ENCODE results near the gene HEXIM1.

DNA sequence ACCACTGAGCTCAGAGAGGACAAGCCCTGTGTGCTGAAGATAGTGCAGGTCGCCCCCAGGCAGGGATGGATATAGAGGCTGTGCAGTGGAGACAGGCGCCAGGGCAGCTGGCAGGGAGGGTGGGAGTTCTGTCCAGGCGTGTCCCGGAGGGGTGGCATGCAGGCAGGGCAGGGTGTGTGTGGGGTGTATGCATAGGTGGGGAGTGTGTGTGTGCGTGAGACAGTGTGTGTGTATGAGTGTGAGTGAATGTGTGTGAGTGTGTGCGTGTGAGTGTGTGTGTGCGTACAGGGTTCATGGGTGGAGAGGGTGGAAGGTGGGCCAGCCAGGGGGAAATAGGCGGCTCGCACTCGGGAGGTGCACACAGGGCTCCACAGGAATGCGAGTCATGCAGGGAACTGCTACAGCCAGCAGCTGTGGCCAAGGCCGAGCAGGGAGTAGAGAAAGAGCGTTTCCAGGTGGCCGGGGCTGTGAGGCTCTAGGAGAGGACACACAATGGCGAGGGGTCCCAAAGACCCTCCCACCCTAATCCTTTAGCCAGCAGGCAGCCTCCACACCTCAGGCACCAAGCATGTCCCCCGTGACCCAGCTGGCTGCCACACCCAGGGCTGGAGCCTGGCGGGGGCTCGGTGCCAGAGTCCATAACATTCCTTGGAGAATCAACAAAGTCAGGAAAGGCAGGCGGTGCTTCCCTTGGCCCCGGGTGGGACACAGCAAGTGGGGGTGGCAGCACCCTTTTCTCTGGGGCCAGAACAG lies 20.6 kb upstream of the HEXIM1 start:
- TF ChIP-seq, protein P1, sequence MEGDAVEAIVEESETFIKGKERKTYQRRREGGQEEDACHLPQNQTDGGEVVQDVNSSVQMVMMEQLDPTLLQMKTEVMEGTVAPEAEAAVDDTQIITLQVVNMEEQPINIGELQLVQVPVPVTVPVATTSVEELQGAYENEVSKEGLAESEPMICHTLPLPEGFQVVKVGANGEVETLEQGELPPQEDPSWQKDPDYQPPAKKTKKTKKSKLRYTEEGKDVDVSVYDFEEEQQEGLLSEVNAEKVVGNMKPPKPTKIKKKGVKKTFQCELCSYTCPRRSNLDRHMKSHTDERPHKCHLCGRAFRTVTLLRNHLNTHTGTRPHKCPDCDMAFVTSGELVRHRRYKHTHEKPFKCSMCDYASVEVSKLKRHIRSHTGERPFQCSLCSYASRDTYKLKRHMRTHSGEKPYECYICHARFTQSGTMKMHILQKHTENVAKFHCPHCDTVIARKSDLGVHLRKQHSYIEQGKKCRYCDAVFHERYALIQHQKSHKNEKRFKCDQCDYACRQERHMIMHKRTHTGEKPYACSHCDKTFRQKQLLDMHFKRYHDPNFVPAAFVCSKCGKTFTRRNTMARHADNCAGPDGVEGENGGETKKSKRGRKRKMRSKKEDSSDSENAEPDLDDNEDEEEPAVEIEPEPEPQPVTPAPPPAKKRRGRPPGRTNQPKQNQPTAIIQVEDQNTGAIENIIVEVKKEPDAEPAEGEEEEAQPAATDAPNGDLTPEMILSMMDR (conservative IDR thresholded peaks at IDR 0.05; ENCODE audit: low read depth in 2 of 2): no peak
- TF ChIP-seq JUNB (IDR thresholded peaks at IDR 0.05; ENCODE audit: unreplicated experiment): no peak
- no peak for TF ChIP-seq POLR2AphosphoS5 (IDR thresholded peaks at IDR 0.05; ENCODE audit: low read depth)
- TF ChIP-seq, protein P2, sequence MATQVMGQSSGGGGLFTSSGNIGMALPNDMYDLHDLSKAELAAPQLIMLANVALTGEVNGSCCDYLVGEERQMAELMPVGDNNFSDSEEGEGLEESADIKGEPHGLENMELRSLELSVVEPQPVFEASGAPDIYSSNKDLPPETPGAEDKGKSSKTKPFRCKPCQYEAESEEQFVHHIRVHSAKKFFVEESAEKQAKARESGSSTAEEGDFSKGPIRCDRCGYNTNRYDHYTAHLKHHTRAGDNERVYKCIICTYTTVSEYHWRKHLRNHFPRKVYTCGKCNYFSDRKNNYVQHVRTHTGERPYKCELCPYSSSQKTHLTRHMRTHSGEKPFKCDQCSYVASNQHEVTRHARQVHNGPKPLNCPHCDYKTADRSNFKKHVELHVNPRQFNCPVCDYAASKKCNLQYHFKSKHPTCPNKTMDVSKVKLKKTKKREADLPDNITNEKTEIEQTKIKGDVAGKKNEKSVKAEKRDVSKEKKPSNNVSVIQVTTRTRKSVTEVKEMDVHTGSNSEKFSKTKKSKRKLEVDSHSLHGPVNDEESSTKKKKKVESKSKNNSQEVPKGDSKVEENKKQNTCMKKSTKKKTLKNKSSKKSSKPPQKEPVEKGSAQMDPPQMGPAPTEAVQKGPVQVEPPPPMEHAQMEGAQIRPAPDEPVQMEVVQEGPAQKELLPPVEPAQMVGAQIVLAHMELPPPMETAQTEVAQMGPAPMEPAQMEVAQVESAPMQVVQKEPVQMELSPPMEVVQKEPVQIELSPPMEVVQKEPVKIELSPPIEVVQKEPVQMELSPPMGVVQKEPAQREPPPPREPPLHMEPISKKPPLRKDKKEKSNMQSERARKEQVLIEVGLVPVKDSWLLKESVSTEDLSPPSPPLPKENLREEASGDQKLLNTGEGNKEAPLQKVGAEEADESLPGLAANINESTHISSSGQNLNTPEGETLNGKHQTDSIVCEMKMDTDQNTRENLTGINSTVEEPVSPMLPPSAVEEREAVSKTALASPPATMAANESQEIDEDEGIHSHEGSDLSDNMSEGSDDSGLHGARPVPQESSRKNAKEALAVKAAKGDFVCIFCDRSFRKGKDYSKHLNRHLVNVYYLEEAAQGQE (IDR thresholded peaks at IDR 0.05; ENCODE audit: unreplicated experiment): no peak
